H9 (cell line): ENCODE results near the gene NEDD4L. TPM values are rescaled to one million over a fixed set of nuclear protein-coding genes. Genes with fewer than 3 reads are reported as not detected.

Source experiments
- DNase-seq: peaks from one replicate; pipeline ENCODE4 v3.0.0-alpha.2; 2017
- H2AFZ ChIP-seq: one replicate; pipeline ENCODE4 v1.6.1; 2013; ENCODE audit warnings: mild to moderate bottlenecking, low read length, control low read depth, moderate library complexity
- H2AK5ac ChIP-seq: 2 replicates; pipeline ENCODE4 v1.6.1; 2013; ENCODE audit warnings: low read length, control low read depth, mixed read lengths; ENCODE audit not compliant: insufficient read length
- H2BK120ac ChIP-seq: one replicate; pipeline ENCODE4 v1.6.1; 2013; ENCODE audit warnings: low read depth, mild to moderate bottlenecking, low read length, control low read depth, inconsistent platforms; ENCODE audit not compliant: poor library complexity, severe bottlenecking
- H2BK12ac ChIP-seq: 2 replicates; pipeline ENCODE4 v1.6.1; 2013; ENCODE audit warnings: low read length, control low read depth, mixed read lengths, low read depth; ENCODE audit not compliant: insufficient read length
- H2BK15ac ChIP-seq: 2 replicates; pipeline ENCODE4 v1.6.1; 2013; ENCODE audit warnings: low read depth, low read length, control low read depth
- H2BK20ac ChIP-seq: one replicate; pipeline ENCODE4 v1.6.1; 2013; ENCODE audit warnings: low read depth, mild to moderate bottlenecking, low read length, control low read depth, inconsistent platforms; ENCODE audit not compliant: poor library complexity, severe bottlenecking
- H2BK5ac ChIP-seq: 2 replicates; pipeline ENCODE4 v1.6.1; 2013; ENCODE audit warnings: low read length, control low read depth, mixed read lengths; ENCODE audit not compliant: insufficient read length
- H3K14ac ChIP-seq: 2 replicates; pipeline ENCODE4 v1.6.1; 2013; ENCODE audit warnings: low read length, control low read depth; ENCODE audit not compliant: insufficient read depth
- H3K18ac ChIP-seq: 2 replicates; pipeline ENCODE4 v1.6.1; 2013; ENCODE audit warnings: low read depth, mild to moderate bottlenecking, mixed read lengths, low read length, control low read depth; ENCODE audit not compliant: insufficient read length
- H3K23ac ChIP-seq: 2 replicates; pipeline ENCODE4 v1.6.1; 2013; ENCODE audit warnings: low read length, control low read depth, mixed read lengths, low read depth; ENCODE audit not compliant: insufficient read length
- H3K23me2 ChIP-seq: 2 replicates; pipeline ENCODE4 v1.6.1; 2013; ENCODE audit warnings: low read depth, mild to moderate bottlenecking, mixed read lengths, low read length, control low read depth; ENCODE audit not compliant: insufficient read length, poor library complexity, severe bottlenecking
- H3K27ac ChIP-seq: 2 replicates; pipeline ENCODE4 v1.5.1; 2013; ENCODE audit warnings: low read length, control low read depth, mixed read lengths, low read depth; ENCODE audit not compliant: insufficient read length
- H3K27me3 ChIP-seq: 2 replicates; pipeline ENCODE4 v1.6.1; 2013; ENCODE audit warnings: low read length, control low read depth, inconsistent platforms; ENCODE audit not compliant: insufficient read depth
- H3K4ac ChIP-seq: 2 replicates; pipeline ENCODE4 v1.6.1; 2013; ENCODE audit warnings: low read depth, mild to moderate bottlenecking, control low read depth, inconsistent platforms, low read length, moderate library complexity
- H3K4me1 ChIP-seq: 2 replicates; pipeline ENCODE4 v1.6.1; 2013; ENCODE audit warnings: low read length, control low read depth, inconsistent platforms; ENCODE audit not compliant: insufficient read depth
- H3K4me2 ChIP-seq: 2 replicates; pipeline ENCODE4 v1.6.1; 2013; ENCODE audit warnings: low read length, control low read depth, mixed read lengths; ENCODE audit not compliant: insufficient read length, insufficient read depth
- H3K56ac ChIP-seq: 2 replicates; pipeline ENCODE4 v1.6.1; 2013; ENCODE audit warnings: low read depth, mild to moderate bottlenecking, mixed read lengths, low read length, control low read depth; ENCODE audit not compliant: insufficient read length
- H3K79me1 ChIP-seq: 2 replicates; pipeline ENCODE4 v1.6.1; 2013; ENCODE audit warnings: low read depth, mild to moderate bottlenecking, moderate library complexity, low read length, control low read depth, inconsistent platforms; ENCODE audit not compliant: insufficient read depth, poor library complexity, severe bottlenecking
- H3K79me2 ChIP-seq: 2 replicates; pipeline ENCODE4 v1.6.1; 2013; ENCODE audit warnings: low read length, control low read depth, inconsistent platforms; ENCODE audit not compliant: insufficient read depth
- H3K9ac ChIP-seq: 2 replicates; pipeline ENCODE4 v1.6.1; 2013; ENCODE audit warnings: low read length, control low read depth, mixed read lengths; ENCODE audit not compliant: insufficient read length; ENCODE audit errors: extremely low read depth
- H3K9me3 ChIP-seq: one replicate; pipeline ENCODE4 v1.6.1; 2013; ENCODE audit warnings: low read depth, low read length, inconsistent platforms; ENCODE audit not compliant: control insufficient read depth
- H3T11ph ChIP-seq: one replicate; pipeline ENCODE4 v1.6.1; 2013; ENCODE audit warnings: mild to moderate bottlenecking, low read length, control low read depth, inconsistent platforms
- H4K20me1 ChIP-seq: one replicate; pipeline ENCODE4 v1.6.1; 2013; ENCODE audit not compliant: control insufficient read depth, insufficient read length, insufficient read depth
- H4K5ac ChIP-seq: 2 replicates; pipeline ENCODE4 v1.6.1; 2013; ENCODE audit warnings: low read depth, mild to moderate bottlenecking, mixed read lengths, low read length, control low read depth; ENCODE audit not compliant: insufficient read length
- H4K8ac ChIP-seq: replicated peaks from 2 replicates; pipeline ENCODE4 v1.6.1; 2013; ENCODE audit warnings: low read length, control low read depth, mixed read lengths, low read depth; ENCODE audit not compliant: insufficient read length
- H4K91ac ChIP-seq: 2 replicates; pipeline ENCODE4 v1.6.1; 2013; ENCODE audit warnings: low read depth, mild to moderate bottlenecking, moderate library complexity, mixed read lengths, low read length, control low read depth; ENCODE audit not compliant: insufficient read length
- H3K27ac Mint-ChIP-seq, 3 experiments: 2 replicates in 2 of 3; 3 replicates in 1 of 3; pipeline ENCODE4 v1.8.0; 2020 to 2021; ENCODE audit warnings: mixed read lengths in 3 of 3, mild to moderate bottlenecking in 1 of 3, moderate library complexity in 1 of 3
- H3K27me3 Mint-ChIP-seq: 2 replicates; pipeline ENCODE4 v1.8.0; 2021; ENCODE audit warnings: low read depth, mild to moderate bottlenecking, moderate library complexity, mixed read lengths
- H3K36me3 Mint-ChIP-seq, 3 experiments: 2 replicates in 2 of 3; 3 replicates in 1 of 3; pipeline ENCODE4 v1.8.0; 2020 to 2021; ENCODE audit warnings: low read depth in 3 of 3, mixed read lengths in 3 of 3; ENCODE audit not compliant: insufficient read depth in 1 of 3
- H3K4me1 Mint-ChIP-seq, 2 experiments: 2 replicates each; pipeline ENCODE4 v1.8.0; 2020; ENCODE audit warnings: mixed read lengths in 2 of 2
- H3K4me3 Mint-ChIP-seq, 2 experiments: 2 replicates in 1 of 2; 3 replicates in 1 of 2; pipeline ENCODE4 v1.8.0; 2020 to 2021; ENCODE audit warnings: mild to moderate bottlenecking in 2 of 2, mixed read lengths in 2 of 2, moderate library complexity in 1 of 2
- H3K9me3 Mint-ChIP-seq, 2 experiments: 2 replicates in 1 of 2; 3 replicates in 1 of 2; pipeline ENCODE4 v1.8.0; 2020; ENCODE audit warnings: mild to moderate bottlenecking in 2 of 2, mixed read lengths in 2 of 2, moderate library complexity in 1 of 2
- CTCF ChIP-seq: fragments of 200-600 bp; sonication (generic); conservative IDR thresholded peaks from 3 replicates; pipeline ENCODE4 v1.8.0; 2021; ENCODE audit warnings: antibody characterized with exemption, mild to moderate bottlenecking
- WGBS: extraction: QIAGEN DNeasy Blood & Tissue Kit; methylation state at CpG from one replicate; pipeline ENCODE4 v1.1.7; 2013; ENCODE audit warnings: missing lambda C conversion rate, low lambda C conversion rate, mixed read lengths; ENCODE audit not compliant: insufficient read length; ENCODE audit errors: extremely low coverage; 5-methylcytosine and 5-hydroxymethylcytosine counted together
- total RNA-seq: library from RNA; stranded (reverse); gene quantifications from 2 replicates; pipeline ENCODE4 v1.2.1, GENCODE V29; 2021

The NEDD4L gene
- total RNA-seq, 1 experiment from 2014 or later: 76.3 TPM

GRCh38 chr18:58409802-58410445, 365.9 kb downstream of the NEDD4L start:
- no peak overlapping the region for H2BK120ac ChIP-seq
- H3K36me3 Mint-ChIP-seq: no peaks in the 10 kb centered on the region
- H2BK20ac ChIP-seq: no peak overlapping the region
- no peak overlapping the region for H3K27ac Mint-ChIP-seq
- H2BK5ac ChIP-seq: no peak overlapping the region
- no peaks in the 10 kb centered on the region for H3K27me3 ChIP-seq
- no peak overlapping the region for H3T11ph ChIP-seq
- H3K56ac ChIP-seq: no peak overlapping the region
- H3K4me2 ChIP-seq: no peak overlapping the region
- H3K4ac ChIP-seq: no peak overlapping the region
- H3K27me3 Mint-ChIP-seq: no peaks in the 10 kb centered on the region
- H3K27ac ChIP-seq: no peak overlapping the region
- H4K20me1 ChIP-seq: no peaks in the 10 kb centered on the region
- H3K9ac ChIP-seq: no peak overlapping the region
- no peaks in the 10 kb centered on the region for H3K79me2 ChIP-seq
- H2AK5ac ChIP-seq: no peak overlapping the region
- H3K9me3 ChIP-seq: no peaks in the 10 kb centered on the region
- DNase-seq: no peak
- no peak overlapping the region for H4K5ac ChIP-seq
- WGBS: no CpG with 5 or more reads among the region's 5 CpGs
- H4K91ac ChIP-seq: no peak overlapping the region
- no peak overlapping the region for H2AFZ ChIP-seq
- no peak overlapping the region for H3K4me3 Mint-ChIP-seq
- no peaks in the 10 kb centered on the region for H3K79me1 ChIP-seq
- H4K8ac ChIP-seq: no peak overlapping the region
- H3K18ac ChIP-seq: no peak overlapping the region
- no peak overlapping the region for H3K14ac ChIP-seq
- no peaks in the 10 kb centered on the region for H3K23me2 ChIP-seq
- no peak overlapping the region for H2BK12ac ChIP-seq
- peaks cover 2 to 5% of the 10 kb centered on the region in 2 experiments; a peak in 2 of 4 replicates for H3K4me1 Mint-ChIP-seq
- no peak for TF ChIP-seq CTCF
- H2BK15ac ChIP-seq: no peak overlapping the region
- no peaks in the 10 kb centered on the region for H3K9me3 Mint-ChIP-seq
- H3K4me1 ChIP-seq: no peaks in the 10 kb centered on the region
- no peak overlapping the region for H3K23ac ChIP-seq
